GM23248 (cell line): ENCODE data around the gene TKTL2. TPM values are rescaled to one million over a fixed set of nuclear protein-coding genes. Genes with fewer than 3 reads are reported as not detected.

ENCODE experiments used
- DNase-seq: peaks from one replicate; pipeline ENCODE4 v3.0.0-alpha.2; 2015
- H2AFZ ChIP-seq: fragments of 200-600 bp; sonication (generic); 2 replicates; pipeline ENCODE4 v1.6.1; 2016; ENCODE audit warnings: antibody characterized with exemption
- H3F3A ChIP-seq: fragments of 200-600 bp; sonication (generic); 2 replicates; pipeline ENCODE4 v1.6.1; 2016; ENCODE audit warnings: mild to moderate bottlenecking, antibody characterized with exemption, mixed run types; ENCODE audit not compliant: insufficient read depth
- H3K27ac ChIP-seq: fragments of 200-600 bp; sonication (generic); 2 replicates; pipeline ENCODE4 v1.5.1; 2016; ENCODE audit warnings: mild to moderate bottlenecking
- H3K27me3 ChIP-seq: fragments of 200-600 bp; sonication (generic); replicated peaks from 2 replicates; pipeline ENCODE4 v1.6.1; 2016; ENCODE audit warnings: mild to moderate bottlenecking; ENCODE audit not compliant: insufficient read depth
- H3K36me3 ChIP-seq: fragments of 200-600 bp; sonication (generic); 2 replicates; pipeline ENCODE4 v1.6.1; 2016; ENCODE audit warnings: low read depth, mild to moderate bottlenecking
- H3K4me1 ChIP-seq: fragments of 200-600 bp; sonication (generic); 2 replicates; pipeline ENCODE4 v1.6.1; 2016; ENCODE audit warnings: mild to moderate bottlenecking; ENCODE audit not compliant: insufficient read depth
- H3K4me2 ChIP-seq: fragments of 200-600 bp; sonication (generic); one replicate; pipeline ENCODE4 v1.6.1; 2016; ENCODE audit warnings: mild to moderate bottlenecking; ENCODE audit not compliant: unreplicated experiment
- H3K4me3 ChIP-seq: fragments of 200-600 bp; sonication (generic); 2 replicates; pipeline ENCODE4 v1.5.1; 2016; ENCODE audit warnings: mild to moderate bottlenecking
- H3K79me2 ChIP-seq: fragments of 200-600 bp; sonication (generic); 2 replicates; pipeline ENCODE4 v1.6.1; 2016; ENCODE audit warnings: mild to moderate bottlenecking; ENCODE audit not compliant: insufficient read depth
- H3K9ac ChIP-seq: fragments of 200-600 bp; sonication (generic); 2 replicates; pipeline ENCODE4 v1.6.1; 2016; ENCODE audit warnings: mild to moderate bottlenecking
- H3K9me2 ChIP-seq: fragments of 200-600 bp; sonication (generic); 2 replicates; pipeline ENCODE4 v1.6.1; 2016; ENCODE audit warnings: mixed run types, mild to moderate bottlenecking, moderate library complexity; ENCODE audit not compliant: insufficient read depth
- H3K9me3 ChIP-seq: fragments of 200-600 bp; sonication (generic); one replicate; pipeline ENCODE4 v1.6.1; 2017; ENCODE audit warnings: low read depth
- H4K20me1 ChIP-seq: fragments of 200-600 bp; sonication (generic); 2 replicates; pipeline ENCODE4 v1.6.0; 2016; ENCODE audit not compliant: insufficient read depth
- EZH2 ChIP-seq: fragments of 200-600 bp; sonication (generic); IDR thresholded peaks from 2 replicates; pipeline ENCODE4 v1.6.1; 2018; ENCODE audit warnings: antibody characterized with exemption, mild to moderate bottlenecking; ENCODE audit not compliant: insufficient read depth, poor library complexity, severe bottlenecking
- EZH2phosphoT487 ChIP-seq: fragments of 200-600 bp; sonication (generic); IDR thresholded peaks from 2 replicates; pipeline ENCODE4 v1.6.1; 2018; ENCODE audit warnings: antibody characterized with exemption, moderate library complexity, mild to moderate bottlenecking, low read depth; ENCODE audit not compliant: insufficient read depth
- WGBS, 2 experiments: methylation state at CpG; one replicate each; pipeline ENCODE4 v1.1.6; 2015 to 2017; ENCODE audit warnings: low lambda C conversion rate in 2 of 2, low coverage in 1 of 2; ENCODE audit errors: missing lambda C conversion rate in 2 of 2; 5-methylcytosine and 5-hydroxymethylcytosine counted together
- in situ Hi-C: fragments of 300-500 bp; cut with MboI; formaldehyde crosslinking; loops from 2 replicates; pipeline ENCODE4 v1.15.0; 2020
- polyA plus RNA-seq: library from polyadenylated mRNA; unstranded; fragments of >200 nt; fragmentation: Nextera tagmentation; extraction: Ambion mirVana; gene quantifications from 2 replicates; pipeline ENCODE4 v1.2.1, GENCODE V29; 2016
- total RNA-seq: library from RNA; depleted of rRNA; stranded (reverse); fragments of >200 nt; shearing (Covaris generic); gene quantifications from 2 replicates; pipeline ENCODE4 v1.2.3, GENCODE V29; 2014

Gene TKTL2
- total and polyA plus RNA-seq, 2 experiments from 2014 or later, result not detected

GRCh38 chr4:163476761-163477438, 3.3 kb upstream of the TKTL2 start:
- H4K20me1 ChIP-seq, result no peaks in the 10 kb centered on the region
- H3F3A ChIP-seq, result no peaks in the 10 kb centered on the region
- no peaks in the 10 kb centered on the region for H3K79me2 ChIP-seq
- in situ Hi-C loops, result no loop called here
- WGBS, 2 experiments, result 36 to 43% methylated on average over 5 of the region's 5 CpGs
- no peaks in the 10 kb centered on the region for H3K27me3 ChIP-seq
- DNase-seq, result no peak
- no peaks in the 10 kb centered on the region for H3K9me3 ChIP-seq
- no peak overlapping the region for H3K4me3 ChIP-seq
- H3K4me2 ChIP-seq, result no peak overlapping the region
- TF ChIP-seq EZH2 (no peak), EZH2phosphoT487 (no peak)
- no peak overlapping the region for H3K9ac ChIP-seq
- no peaks in the 10 kb centered on the region for H3K9me2 ChIP-seq
- no peak overlapping the region for H2AFZ ChIP-seq
- H3K27ac ChIP-seq, result no peak overlapping the region
- H3K36me3 ChIP-seq, result no peaks in the 10 kb centered on the region
- H3K4me1 ChIP-seq, result no peaks in the 10 kb centered on the region

- Histone ChIP-seq H2AFZ (no peak overlapping the region), H3K79me2 (no peaks in the 10 kb centered on the region), H3K4me1 (no peaks in the 10 kb centered on the region), H3K27ac (no peak overlapping the region), H3K9me3 (no peaks in the 10 kb centered on the region), H3K27me3 (no peaks in the 10 kb centered on the region), H3K4me3 (no peak overlapping the region), H3K9ac (no peak overlapping the region), H4K20me1 (no peaks in the 10 kb centered on the region), H3K9me2 (no peaks in the 10 kb centered on the region), H3K36me3 (no peaks in the 10 kb centered on the region), H3F3A (no peaks in the 10 kb centered on the region), H3K4me2 (no peak overlapping the region)
- in situ Hi-C loops, result no loop called here
- 76 to 77% methylated on average over 3 of the region's 3 CpGs for WGBS, 2 experiments
- no peak for DNase-seq
- TF ChIP-seq EZH2 (no peak), EZH2phosphoT487 (no peak)
Measured at GRCh38 chr4:163474027-163474426, 473 bp upstream of the TKTL2 start.

- no peaks in the 10 kb centered on the region for H3K9me2 ChIP-seq
- in situ Hi-C loops, result no loop called here
- no peak overlapping the region for H3K9ac ChIP-seq
- no peaks in the 10 kb centered on the region for H4K20me1 ChIP-seq
- 62 to 69% methylated on average over 13 to 14 of the region's 14 CpGs for WGBS, 2 experiments
- H3F3A ChIP-seq, result no peaks in the 10 kb centered on the region
- H3K79me2 ChIP-seq, result no peaks in the 10 kb centered on the region
- H3K4me2 ChIP-seq, result no peak overlapping the region
- TF ChIP-seq EZH2 (no peak), EZH2phosphoT487 (no peak)
- H3K36me3 ChIP-seq, result no peaks in the 10 kb centered on the region
- no peak overlapping the region for H2AFZ ChIP-seq
- no peaks in the 10 kb centered on the region for H3K4me1 ChIP-seq
- no peak overlapping the region for H3K27ac ChIP-seq
- no peak overlapping the region for H3K4me3 ChIP-seq
- DNase-seq, result no peak
- H3K27me3 ChIP-seq, result no peaks in the 10 kb centered on the region
- no peaks in the 10 kb centered on the region for H3K9me3 ChIP-seq
Measured at GRCh38 chr4:163473130-163473529, 424 bp downstream of the TKTL2 start.

- Histone ChIP-seq H3K27ac (no peak overlapping the region), H3K4me2 (no peak overlapping the region), H3K4me1 (no peaks in the 10 kb centered on the region), H3K4me3 (no peak overlapping the region), H3K27me3 (no peaks in the 10 kb centered on the region), H2AFZ (no peak overlapping the region), H3K9ac (no peak overlapping the region), H3K36me3 (no peaks in the 10 kb centered on the region), H3K9me2 (no peaks in the 10 kb centered on the region), H4K20me1 (no peaks in the 10 kb centered on the region), H3K79me2 (no peaks in the 10 kb centered on the region), H3F3A (no peaks in the 10 kb centered on the region), H3K9me3 (no peaks in the 10 kb centered on the region)
- no peak for TF ChIP-seq EZH2
- TF ChIP-seq EZH2phosphoT487, result no peak
- 14 to 16% methylated on average over 3 of the region's 3 CpGs for WGBS, 2 experiments
- in situ Hi-C loops, result no loop called here
- no peak for DNase-seq
Measured at GRCh38 chr4:163470391-163470790, 3.2 kb downstream of the TKTL2 start.
